ENCODE results near the gene PSMD8.
"Not testable (repeated sequence)": the region's sequence is repeated elsewhere in the genome, so short reads cannot be mapped to it uniquely, and the experiment has no call there.

Gene PSMD8

GRCh38 chr19:38362076-38362945 lies 12.1 kb upstream of the PSMD8 start:
- peak; percentile 78 for DNase-seq

DNA sequence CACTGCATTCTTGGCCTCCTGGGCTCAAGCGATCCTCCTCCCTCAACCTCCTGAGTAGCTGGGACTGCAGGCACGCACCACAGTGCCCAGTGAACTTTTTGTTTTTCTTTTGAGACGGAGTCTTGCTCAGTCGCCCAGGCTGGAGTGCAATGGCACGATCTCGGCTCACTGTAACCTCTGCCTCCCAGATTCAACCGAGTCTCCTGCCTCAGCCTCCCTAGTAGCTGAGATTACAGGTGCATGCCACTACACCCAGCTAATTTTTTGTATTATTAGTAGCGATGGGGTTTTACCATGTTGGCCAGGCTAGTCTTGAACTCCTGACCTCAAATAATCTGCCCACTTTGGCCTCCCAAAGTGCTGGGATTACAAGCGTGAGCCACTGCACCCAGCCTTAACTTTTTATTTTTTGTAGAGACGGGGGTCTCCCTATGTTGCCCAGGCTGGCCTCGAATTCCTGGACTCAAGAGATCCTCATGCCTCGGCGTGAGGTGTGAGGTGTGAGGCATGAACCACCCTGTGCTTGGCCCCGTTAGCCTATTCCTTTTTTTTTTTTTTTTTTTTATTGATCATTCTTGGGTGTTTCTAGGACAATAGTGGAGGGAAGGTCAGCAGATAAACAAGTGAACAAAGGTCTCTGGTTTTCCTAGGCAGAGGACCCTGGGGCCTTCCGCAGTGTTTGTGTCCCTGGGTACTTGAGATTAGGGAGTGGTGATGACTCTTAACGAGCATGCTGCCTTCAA lies 11.3 kb upstream of the PSMD8 start:
- DNase-seq = not testable (repeated sequence)

- DNase-seq = no peak
These were observed 7.3 kb upstream of the PSMD8 start for GRCh38 chr19:38367041-38367440.

DNA sequence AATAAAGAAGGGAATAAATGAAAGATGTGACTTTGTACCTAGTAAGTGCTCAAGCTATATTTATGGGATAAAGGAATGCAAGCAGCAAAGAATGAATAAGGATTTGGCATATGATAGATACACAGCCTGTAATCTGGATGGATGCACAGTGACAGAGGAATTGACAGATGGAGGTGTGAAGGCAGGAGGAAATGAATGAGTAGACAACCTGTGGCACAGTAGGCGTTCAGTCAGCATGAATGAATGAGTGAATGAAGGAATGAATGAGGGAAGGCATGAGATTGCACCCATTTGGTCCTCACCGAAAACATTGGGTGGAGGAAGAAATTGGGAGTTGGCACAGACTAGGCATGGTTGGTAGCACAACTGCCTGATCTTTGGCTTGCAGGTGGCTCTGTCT lies 4.8 kb upstream of the PSMD8 start:
- no peak for DNase-seq

- DNase-seq = no peak
These were observed 4.1 kb upstream of the PSMD8 start for GRCh38 chr19:38370299-38370698.

- DNase-seq = no peak
These were observed 3.3 kb upstream of the PSMD8 start for GRCh38 chr19:38371081-38371480.

- no peak for DNase-seq
These were observed 452 bp upstream of the PSMD8 start for GRCh38 chr19:38373907-38374331.

DNA sequence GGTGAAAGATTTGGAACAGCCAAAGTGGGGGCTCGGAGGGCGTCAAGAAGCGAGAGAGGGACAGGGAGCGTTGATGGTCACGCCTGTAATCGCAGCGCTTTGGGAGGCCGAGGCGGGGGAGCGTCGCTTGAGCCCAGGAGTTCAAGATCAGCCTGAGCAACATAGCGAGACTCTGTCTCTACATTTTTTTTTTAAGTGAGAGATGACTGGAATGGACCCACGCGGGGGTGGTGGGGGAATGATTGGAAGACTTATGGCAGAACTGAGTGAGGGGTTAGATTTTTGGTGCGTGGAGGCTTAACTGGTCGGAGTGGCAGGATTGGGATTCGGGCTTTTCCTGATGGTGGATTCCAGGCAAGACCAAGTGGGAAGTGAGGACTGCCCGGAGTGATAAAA lies 725 bp downstream of the PSMD8 start:
- DNase-seq = no peak

- no peak for DNase-seq
These were observed 1.4 kb downstream of the PSMD8 start for GRCh38 chr19:38375748-38376147.

DNA sequence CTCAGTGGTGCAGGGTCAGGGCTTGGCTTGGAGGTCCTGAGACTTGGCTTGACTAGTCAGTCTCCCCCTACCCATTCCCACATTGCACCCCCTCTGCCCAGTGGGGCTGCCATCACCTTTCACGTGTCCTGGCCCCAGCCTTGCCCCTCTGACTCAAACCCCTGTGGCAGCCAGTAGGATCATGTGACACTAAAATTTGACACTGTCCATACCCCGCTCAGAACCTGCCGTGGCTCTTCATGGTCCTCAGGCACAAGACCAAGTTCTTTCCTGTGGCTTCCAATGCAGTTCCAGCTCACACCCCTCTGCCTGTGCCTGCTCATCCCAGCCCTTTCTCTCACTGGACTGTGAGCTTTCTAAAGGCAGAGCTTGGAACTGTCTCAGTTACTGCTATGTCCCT lies 2.2 kb downstream of the PSMD8 start:
- DNase-seq = no peak

GRCh38 chr19:38377052-38377451 lies 2.7 kb downstream of the PSMD8 start:
- DNase-seq = no peak

DNA sequence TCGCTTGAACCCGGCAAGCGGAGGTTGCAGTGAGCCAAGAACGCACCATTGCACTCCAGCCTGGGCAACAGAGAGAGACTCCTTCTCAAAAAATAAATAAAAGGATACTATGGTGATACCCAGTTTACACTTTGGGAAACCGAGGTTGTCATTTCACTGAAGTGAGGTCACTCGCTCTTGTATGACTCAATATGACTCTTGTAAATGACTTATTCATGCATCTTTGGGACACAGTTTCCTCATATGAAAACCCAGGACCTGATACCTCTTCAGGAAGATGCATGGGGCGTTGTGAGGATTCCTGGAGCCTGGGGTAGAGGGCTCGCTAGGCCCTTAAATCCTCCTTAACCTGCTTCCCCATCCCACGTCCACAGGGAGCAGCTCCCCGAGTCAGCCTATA lies 4.5 kb downstream of the PSMD8 start:
- DNase-seq = no peak

GRCh38 chr19:38381138-38381537 lies 6.8 kb downstream of the PSMD8 start:
- DNase-seq = no peak

DNA sequence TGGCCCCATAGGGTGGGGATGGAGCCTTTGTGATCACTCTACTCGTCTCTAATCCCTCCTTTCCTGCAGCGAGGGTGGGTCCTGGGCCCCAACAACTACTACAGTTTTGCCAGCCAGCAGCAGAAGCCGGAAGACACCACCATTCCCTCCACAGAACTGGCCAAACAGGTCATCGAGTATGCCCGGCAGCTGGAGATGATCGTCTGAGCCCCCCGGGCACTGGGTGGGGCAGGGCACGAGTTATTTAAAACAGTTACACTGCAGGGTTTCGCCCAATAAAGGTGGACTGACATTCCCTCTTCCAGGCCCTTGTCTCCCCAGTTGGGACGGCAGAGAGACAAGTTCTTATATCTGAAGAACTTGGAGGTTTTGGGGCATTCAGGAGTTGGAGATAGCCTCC lies 8.8 kb downstream of the PSMD8 start:
- no peak for DNase-seq

GRCh38 chr19:38383743-38384142 lies 9.4 kb downstream of the PSMD8 start:
- no peak for DNase-seq

- DNase-seq = no peak
These were observed 10.0 kb downstream of the PSMD8 start for GRCh38 chr19:38384209-38385027.

GRCh38 chr19:38385057-38385803 lies 10.9 kb downstream of the PSMD8 start:
- DNase-seq = no peak

DNA sequence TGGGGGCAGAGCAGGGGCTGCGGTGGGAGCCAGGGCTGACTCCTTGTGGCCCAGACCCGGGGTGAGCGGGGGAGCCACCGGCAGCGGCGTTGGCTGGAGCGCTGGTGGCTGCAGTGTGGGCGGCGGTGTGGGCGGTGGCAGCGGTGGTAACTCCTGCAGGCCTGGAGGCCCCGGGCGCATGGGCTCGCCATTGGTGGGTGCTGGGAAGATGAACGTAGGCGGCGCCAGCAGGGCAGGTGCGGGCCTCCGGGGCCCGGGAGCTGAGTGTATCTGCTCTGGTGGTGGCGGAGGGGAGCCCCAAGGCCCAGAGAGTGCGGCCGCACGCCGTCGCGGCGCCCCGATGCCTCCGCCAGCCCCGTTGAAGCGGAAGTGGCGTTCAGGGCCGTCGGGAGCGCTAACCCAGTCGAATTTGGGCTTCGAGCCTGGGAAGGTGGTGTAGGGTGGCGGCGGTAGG lies 11.5 kb downstream of the PSMD8 start:
- DNase-seq = no peak

GRCh38 chr19:38386300-38386970 lies 12.1 kb downstream of the PSMD8 start:
- DNase-seq = no peak

DNA sequence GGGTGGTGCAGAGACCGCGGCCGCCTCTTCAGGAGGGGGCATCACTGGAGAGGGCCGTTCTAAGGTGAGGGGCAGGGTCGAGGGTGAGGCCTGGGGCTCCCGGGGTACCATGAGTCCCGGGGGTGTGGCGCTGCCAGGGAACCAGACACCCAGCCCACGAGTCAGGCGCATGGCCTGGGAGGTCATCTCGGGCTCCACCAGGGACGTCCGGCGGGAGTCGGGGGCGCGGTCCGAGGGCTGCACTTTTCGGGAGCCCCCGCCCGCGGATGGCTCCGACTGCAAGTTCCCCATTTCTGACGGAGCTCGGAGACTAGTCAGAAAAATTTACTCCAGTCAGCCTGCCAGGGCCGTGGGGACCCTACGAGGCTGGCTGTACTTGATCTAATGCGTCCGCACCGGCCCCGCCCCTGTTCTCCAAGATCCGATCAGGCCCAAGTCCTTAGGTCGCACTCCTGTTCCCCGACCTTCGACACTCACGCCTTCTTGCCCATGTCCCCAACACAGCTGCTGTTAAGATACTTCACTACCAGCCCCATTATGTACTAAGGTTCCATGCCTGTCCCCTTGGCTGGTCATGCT lies 12.7 kb downstream of the PSMD8 start:
- DNase-seq = no peak

DNA sequence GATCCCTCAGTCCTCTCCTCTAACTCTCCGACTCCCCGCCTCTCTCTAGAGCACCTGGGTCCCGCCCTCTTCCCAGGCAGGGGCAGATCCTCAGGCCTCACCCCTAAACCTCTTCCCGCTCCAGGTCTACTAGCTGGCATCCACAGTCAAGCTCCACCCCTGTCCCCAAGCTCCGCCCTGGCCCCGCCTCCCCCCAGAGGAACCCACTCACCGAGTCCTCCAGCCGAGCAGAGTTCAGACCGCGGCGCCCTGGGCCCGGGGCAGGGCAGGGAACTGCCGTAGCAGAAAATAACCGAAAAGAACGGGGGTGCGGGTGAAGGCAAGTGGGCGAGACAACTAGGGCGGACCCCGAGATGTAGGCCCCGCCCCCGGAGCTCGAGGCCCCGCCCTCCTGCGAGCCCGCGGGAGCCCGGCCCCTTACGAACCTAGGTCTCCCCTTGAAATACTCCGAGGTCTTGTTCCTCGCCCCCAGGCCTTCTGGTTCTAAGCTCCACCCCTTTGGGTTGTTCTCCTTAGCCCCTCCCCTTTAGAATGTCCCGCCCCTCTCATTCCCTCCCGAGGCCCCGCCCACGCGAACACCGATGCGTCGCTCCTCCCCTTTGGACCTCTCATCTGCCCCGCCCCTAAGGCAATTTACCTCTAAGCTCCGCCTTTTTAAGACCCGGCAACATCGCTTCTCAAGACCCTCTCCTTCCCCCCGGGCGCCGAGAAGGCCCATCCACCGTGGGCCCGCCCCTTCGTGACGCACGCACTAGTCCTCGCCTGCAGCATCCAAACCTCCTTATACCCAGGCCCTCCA lies 13.4 kb downstream of the PSMD8 start, which contains the start of gene GGN:
TSS of gene GGN (minus strand) at position 485 of the 799 bp plus-strand sequence. CDS start 773 bp downstream, outside the sequence.
- peak; percentile 41 for DNase-seq
